T-helper 2 cell treated with Interferon-gamma antibody and Interleukin-4, amounts not matched to agents 5 μg/mL and 100 μg/mL, for 36 hours (primary cell): ENCODE measurements around the gene TAS2R60.
"Not testable (repeated sequence)": the region's sequence is repeated elsewhere in the genome, so short reads cannot be mapped to it uniquely, and the experiment has no call there.

Experiments
- DNase-seq: peaks from one replicate; pipeline ENCODE4 v3.0.0; 2021; ENCODE audit warnings: low spot score
- H3K27ac Mint-ChIP-seq: one replicate; pipeline ENCODE4 v1.8.0; 2021; ENCODE audit warnings: mild to moderate bottlenecking, mixed read lengths
- H3K27me3 Mint-ChIP-seq: one replicate; pipeline ENCODE4 v1.8.0; 2021; ENCODE audit warnings: low read depth, mixed read lengths
- H3K36me3 Mint-ChIP-seq: one replicate; pipeline ENCODE4 v1.8.0; 2021; ENCODE audit warnings: low read depth, mixed read lengths
- H3K4me1 Mint-ChIP-seq: one replicate; pipeline ENCODE4 v1.8.0; 2021; ENCODE audit warnings: low read depth, mixed read lengths
- H3K4me3 Mint-ChIP-seq: one replicate; pipeline ENCODE4 v1.8.0; 2022; ENCODE audit warnings: mild to moderate bottlenecking, moderate library complexity, mixed read lengths
- H3K9me3 Mint-ChIP-seq: one replicate; pipeline ENCODE4 v1.8.0; 2021; ENCODE audit warnings: mixed read lengths

The TAS2R60 gene, protein sequence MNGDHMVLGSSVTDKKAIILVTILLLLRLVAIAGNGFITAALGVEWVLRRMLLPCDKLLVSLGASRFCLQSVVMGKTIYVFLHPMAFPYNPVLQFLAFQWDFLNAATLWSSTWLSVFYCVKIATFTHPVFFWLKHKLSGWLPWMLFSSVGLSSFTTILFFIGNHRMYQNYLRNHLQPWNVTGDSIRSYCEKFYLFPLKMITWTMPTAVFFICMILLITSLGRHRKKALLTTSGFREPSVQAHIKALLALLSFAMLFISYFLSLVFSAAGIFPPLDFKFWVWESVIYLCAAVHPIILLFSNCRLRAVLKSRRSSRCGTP

DNA sequence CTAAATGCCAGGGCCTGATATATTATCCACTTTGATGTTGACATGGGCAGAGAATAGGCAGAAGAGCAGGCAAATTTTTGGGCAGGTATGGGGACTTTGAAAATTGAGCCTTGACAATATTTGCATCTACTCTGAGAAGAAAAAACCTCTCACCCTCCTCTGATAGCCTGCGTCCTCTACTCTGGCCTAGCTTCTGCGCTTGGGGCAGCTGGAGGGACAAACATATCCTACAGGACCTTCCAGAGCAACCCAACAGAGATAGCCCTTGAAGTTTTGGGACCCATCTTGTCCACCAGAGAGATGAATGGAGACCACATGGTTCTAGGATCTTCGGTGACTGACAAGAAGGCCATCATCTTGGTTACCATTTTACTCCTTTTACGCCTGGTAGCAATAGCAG lies at the start of gene TAS2R60:
TSS of gene TAS2R60 (plus strand) at position 301 of the 400 bp plus-strand sequence. CDS start at position 301, 0 bp downstream.
- Mint-ChIP-seq H3K4me3 (no peak within 1 kb of the TSS), H3K9me3 (no peaks in the 10 kb centered on the region), H3K27me3 (peaks cover 4% of the 10 kb centered on the region), H3K4me1 (no peaks in the 10 kb centered on the region), H3K36me3 (no peaks in the 10 kb centered on the region), H3K27ac (no peak within 1 kb of the TSS)
- DNase-seq = no peak

DNA sequence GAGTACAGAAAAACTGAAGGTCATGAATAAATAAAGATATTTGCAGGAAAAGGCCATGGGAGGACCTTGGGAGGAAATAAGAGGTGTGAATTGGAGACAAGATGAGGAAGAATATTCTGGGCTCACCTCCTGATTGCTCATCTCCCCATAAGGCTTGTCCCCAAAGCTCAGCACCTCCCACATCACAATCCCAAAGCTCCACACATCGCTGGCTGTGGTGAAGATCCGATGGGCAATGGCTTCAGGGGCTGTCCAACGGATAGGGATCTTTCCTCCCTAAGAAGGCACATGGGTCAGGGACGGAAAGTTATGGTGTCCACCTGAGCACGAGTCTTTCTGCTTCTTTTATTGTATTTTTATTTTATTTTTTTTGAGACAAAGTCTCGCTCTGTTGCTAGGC lies 49.2 kb upstream of the TAS2R60 start:
- no peaks in the 10 kb centered on the region for H3K27me3 Mint-ChIP-seq
- H3K4me3 Mint-ChIP-seq = no peak overlapping the region
- H3K9me3 Mint-ChIP-seq = no peaks in the 10 kb centered on the region
- peaks cover 11% of the 10 kb centered on the region for H3K4me1 Mint-ChIP-seq
- DNase-seq = no peak
- no peak overlapping the region for H3K27ac Mint-ChIP-seq
- H3K36me3 Mint-ChIP-seq = peaks cover 28% of the 10 kb centered on the region

DNA sequence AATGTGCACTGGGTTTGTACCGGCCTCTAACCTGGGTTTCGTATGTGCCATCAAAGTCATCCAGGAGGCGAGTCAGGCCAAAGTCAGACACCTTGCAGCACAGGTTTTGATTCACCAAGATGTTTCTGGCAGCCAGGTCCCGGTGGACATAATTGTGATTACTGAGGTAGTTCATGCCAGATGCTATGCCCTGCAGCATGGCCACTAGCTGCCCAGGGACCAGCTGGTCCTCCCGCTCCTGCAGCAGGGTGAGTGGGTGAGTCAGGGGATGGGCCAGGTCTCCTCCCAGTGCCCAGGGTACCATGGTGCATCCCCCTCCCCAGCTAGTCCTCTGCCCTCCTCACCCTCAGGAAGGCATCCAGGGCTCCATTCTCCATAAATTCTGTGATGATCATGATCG lies 48.5 kb upstream of the TAS2R60 start:
- no peak overlapping the region for H3K27ac Mint-ChIP-seq
- H3K9me3 Mint-ChIP-seq = no peaks in the 10 kb centered on the region
- DNase-seq = no peak
- no peaks in the 10 kb centered on the region for H3K27me3 Mint-ChIP-seq
- no peak overlapping the region for H3K4me3 Mint-ChIP-seq
- H3K36me3 Mint-ChIP-seq = peaks cover 21% of the 10 kb centered on the region
- H3K4me1 Mint-ChIP-seq = peaks cover 7% of the 10 kb centered on the region

DNA sequence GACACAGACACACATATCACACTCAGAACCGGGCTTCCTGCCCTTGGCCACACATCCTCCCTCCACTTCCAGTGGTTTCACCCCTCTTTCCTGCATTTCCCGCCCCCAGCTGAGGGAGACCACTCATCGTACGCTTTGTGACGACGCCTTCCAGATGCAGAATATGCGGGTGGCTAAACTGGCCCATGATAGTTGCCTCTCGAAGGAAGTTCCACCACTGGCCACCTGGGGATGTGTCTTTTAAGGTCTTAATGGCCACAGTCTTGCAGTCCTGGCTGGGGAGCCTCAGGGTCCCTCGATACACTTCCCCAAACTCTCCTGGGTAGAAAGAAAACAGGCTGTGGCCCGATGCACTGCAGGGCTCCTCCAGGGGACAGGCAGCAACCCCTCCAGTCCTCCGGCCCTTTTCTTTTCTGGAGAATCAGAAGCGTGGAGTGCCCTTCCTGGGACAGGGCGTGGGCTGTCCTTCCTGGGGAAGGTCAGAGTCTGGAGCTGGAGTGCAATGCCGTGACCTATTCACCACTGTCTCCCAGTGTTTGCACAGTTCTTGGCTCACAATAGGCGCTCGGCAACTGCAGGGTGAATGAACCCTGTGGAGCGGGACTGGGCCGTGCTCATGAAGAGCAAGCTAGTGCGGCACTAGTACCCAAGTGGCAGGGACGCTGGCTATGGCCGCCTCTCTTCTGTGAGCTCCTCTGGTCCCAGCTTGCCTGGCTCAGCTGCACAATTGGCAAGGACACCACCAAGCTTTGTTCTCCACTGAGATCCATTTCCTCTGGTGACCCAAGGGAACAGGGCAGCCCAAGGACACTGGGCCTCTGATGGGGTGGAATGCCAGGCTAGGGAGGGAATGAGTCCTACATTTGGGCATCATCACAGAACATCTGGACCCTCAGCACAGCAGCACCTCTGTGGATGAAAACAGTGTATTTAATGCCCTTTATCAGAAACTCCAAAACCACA lies 47.8 kb upstream of the TAS2R60 start:
- Mint-ChIP-seq H3K36me3 (peaks cover 14% of the 10 kb centered on the region), H3K9me3 (no peaks in the 10 kb centered on the region), H3K4me1 (peaks cover 2% of the 10 kb centered on the region), H3K4me3 (no peak overlapping the region), H3K27ac (no peak overlapping the region), H3K27me3 (no peaks in the 10 kb centered on the region)
- no peak for DNase-seq

DNA sequence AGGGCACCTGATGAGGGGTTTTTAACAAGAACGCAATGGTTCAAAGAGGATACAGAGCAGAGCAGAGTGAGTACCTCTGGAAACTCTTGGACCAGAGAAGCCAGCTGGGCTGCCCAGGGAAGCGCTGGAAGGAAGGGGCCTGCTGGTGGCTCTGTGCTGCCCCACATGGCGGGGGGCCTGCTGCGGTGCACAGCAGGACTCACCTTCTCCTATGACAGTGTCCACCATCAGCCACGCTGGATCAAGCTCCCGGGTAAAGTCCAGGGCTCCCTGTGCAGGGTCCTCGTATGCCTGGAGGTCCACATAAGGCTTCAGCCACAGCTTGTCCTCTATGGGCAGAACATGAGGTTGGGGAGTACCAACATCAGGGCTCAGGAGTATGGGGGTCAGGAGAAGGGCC lies 47.1 kb upstream of the TAS2R60 start:
- no peaks in the 10 kb centered on the region for H3K27me3 Mint-ChIP-seq
- H3K27ac Mint-ChIP-seq = no peak overlapping the region
- no peak overlapping the region for H3K4me3 Mint-ChIP-seq
- no peaks in the 10 kb centered on the region for H3K9me3 Mint-ChIP-seq
- H3K36me3 Mint-ChIP-seq = peaks cover 10% of the 10 kb centered on the region
- no peak for DNase-seq
- H3K4me1 Mint-ChIP-seq = peaks cover 2% of the 10 kb centered on the region

DNA sequence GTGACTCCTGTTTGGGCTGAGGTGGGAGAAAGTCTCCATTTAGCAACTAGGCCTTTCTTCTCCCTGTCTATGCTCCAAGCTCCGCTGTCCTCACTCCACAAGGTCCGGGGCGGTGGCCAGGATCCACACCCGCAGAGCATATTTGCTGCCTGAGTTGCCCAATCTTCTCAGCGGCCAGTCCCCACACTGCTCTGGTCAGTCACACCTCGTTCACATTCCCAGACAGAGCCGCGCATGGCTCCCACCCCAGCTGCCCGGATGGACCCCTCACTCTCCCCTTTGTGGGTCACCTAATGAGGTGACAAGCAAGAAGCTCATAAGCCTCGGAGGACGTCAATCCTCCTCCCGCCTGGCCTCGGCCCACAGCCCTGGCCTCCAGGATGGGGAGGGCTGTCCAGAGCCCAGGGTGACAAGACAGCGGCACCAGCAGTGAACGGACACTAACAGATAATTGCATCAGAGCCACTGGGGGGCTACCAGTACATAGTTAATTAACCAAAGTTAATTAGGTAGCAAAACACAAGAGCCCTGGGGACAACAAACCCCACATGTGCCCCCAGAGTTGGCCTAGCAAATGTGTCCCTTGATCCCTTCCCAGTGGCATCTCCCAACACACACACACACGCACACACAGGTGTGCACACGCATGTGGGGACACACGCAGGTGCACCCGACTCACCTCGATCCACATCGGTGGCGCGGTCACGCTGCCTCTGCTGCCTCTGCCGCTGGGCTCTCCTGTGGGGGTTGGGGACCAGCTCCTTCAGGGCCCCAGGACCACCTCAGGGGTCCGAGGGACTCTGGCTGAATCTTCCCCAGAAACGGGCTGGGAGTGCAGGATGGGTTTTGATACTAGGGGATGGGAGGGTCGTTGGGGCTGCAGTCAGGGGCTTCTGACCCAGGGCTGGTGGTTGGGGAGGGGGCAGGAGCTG lies 46.4 kb upstream of the TAS2R60 start:
- Mint-ChIP-seq H3K4me3 (no peak overlapping the region), H3K9me3 (no peaks in the 10 kb centered on the region), H3K36me3 (peaks cover 10% of the 10 kb centered on the region), H3K4me1 (peaks cover 2% of the 10 kb centered on the region), H3K27me3 (no peaks in the 10 kb centered on the region), H3K27ac (no peak overlapping the region)
- DNase-seq = no peak

DNA sequence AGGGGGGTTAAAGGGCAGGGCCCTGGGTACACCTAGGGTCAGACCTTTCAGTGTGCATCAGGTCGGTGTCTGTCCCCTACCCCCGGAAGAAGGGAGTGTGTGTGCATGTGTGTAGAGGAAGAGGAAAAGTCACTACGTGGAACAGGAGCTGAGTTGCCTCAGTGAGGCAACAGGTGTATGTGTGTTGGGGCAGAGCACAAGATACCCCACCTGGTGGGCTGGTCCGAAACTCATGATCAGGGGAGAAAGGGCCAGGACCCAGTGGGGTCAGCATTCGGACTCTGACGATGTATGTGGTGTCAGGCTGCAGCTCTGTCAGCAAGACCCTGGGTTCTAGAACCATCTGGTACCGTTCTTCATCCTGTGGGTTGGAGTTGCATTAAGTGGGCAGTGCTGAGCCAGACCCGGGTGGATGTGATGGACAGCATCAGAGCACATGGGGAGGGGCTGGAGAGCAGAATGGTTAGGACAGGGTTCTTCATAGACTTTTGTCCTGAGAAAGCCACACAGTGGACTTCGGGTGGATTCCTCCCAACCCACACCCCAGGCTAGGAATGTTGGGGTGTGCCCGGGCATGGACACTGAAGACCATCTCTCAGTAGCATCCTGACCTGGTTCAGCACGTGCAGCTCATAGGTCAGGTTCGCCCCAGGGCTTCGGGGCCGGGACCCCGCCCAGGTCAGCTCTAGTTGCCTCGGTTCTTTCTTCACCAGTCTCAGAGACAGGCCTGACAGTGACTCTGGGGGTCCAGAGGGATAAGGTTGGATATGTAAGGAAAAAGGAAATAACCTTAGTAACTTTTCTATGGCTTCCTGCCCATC lies 45.3 kb upstream of the TAS2R60 start:
- Mint-ChIP-seq H3K4me3 (no peak overlapping the region), H3K9me3 (no peaks in the 10 kb centered on the region)

DNA sequence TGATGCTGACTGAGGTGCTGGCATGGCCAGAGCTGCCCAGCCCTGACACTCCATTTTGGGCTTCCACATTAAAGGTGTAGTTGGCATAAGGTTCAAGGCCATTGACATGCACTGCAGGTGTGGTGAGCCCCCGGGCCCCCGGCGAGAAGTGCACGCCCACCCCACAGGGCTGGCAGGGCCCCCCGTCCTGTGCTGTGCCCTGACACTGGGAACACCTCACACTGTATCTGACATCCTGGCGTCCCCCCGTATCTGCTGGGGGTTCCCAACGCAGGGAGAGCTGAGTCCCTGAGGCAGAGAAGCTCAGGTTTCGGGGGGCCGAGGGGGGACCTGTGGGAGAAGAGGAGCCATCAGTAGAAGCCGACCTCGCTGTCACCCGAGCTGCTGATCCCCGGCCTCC lies 44.6 kb upstream of the TAS2R60 start:
- no peaks in the 10 kb centered on the region for H3K9me3 Mint-ChIP-seq
- no peak overlapping the region for H3K4me3 Mint-ChIP-seq
- DNase-seq = no peak
- H3K4me1 Mint-ChIP-seq = peaks cover 2% of the 10 kb centered on the region
- H3K27ac Mint-ChIP-seq = no peak overlapping the region
- H3K36me3 Mint-ChIP-seq = no peaks in the 10 kb centered on the region
- H3K27me3 Mint-ChIP-seq = peaks cover 3% of the 10 kb centered on the region

More for the DNA sequence above, 45.3 kb upstream of the TAS2R60 start:
- no peaks in the 10 kb centered on the region for H3K27me3 Mint-ChIP-seq
- H3K4me1 Mint-ChIP-seq = peaks cover 2% of the 10 kb centered on the region
- no peak overlapping the region for H3K27ac Mint-ChIP-seq
- peaks cover 3% of the 10 kb centered on the region for H3K36me3 Mint-ChIP-seq
- no peak for DNase-seq

DNA sequence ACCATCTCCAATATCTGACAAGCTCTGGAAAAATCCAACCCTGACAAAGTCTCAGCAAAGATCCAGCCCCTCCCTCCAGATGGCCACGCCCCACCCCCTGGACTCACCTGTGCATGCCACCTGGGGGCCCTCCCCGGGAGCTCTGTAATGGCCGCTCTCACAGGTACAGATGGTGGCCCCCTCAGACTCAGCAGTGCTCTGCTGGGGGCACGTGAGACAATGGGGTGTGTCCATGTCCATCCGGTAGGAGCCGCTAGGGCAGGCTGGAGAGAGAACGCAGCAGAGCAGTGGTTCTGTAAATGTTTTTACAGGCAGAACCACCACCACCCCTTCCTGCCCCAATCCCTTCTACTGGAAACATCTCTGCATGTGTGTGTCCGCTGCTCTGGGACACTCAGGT lies 44.1 kb upstream of the TAS2R60 start:
- no peak for DNase-seq
- no peaks in the 10 kb centered on the region for H3K36me3 Mint-ChIP-seq
- H3K4me1 Mint-ChIP-seq = peaks cover 2% of the 10 kb centered on the region
- no peaks in the 10 kb centered on the region for H3K9me3 Mint-ChIP-seq
- no peak overlapping the region for H3K4me3 Mint-ChIP-seq
- peaks cover 3% of the 10 kb centered on the region for H3K27me3 Mint-ChIP-seq
- H3K27ac Mint-ChIP-seq = no peak overlapping the region

DNA sequence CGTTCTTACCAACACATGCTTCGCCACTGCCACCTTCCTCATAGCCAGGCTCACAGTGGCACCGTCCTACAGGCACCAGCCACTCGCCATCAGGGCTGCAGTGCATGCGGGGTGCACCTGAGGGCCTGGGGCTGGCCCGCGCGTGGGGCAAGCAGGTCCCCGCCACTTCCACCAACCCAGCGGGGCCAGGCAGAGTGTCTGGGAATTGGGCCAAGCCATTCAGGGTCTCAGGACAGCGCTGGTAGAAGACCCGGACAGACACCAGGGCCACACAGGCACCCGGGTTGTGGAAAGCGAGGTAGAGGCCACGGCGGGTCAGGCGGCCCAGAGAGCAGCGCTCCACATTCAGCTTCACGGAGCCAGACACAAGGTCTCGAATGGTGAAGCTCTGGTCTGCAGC lies 43.6 kb upstream of the TAS2R60 start:
- Mint-ChIP-seq H3K27ac (no peak overlapping the region), H3K36me3 (no peaks in the 10 kb centered on the region), H3K9me3 (no peaks in the 10 kb centered on the region), H3K27me3 (peaks cover 5% of the 10 kb centered on the region), H3K4me1 (peaks cover 2% of the 10 kb centered on the region), H3K4me3 (no peak overlapping the region)
- no peak for DNase-seq

DNA sequence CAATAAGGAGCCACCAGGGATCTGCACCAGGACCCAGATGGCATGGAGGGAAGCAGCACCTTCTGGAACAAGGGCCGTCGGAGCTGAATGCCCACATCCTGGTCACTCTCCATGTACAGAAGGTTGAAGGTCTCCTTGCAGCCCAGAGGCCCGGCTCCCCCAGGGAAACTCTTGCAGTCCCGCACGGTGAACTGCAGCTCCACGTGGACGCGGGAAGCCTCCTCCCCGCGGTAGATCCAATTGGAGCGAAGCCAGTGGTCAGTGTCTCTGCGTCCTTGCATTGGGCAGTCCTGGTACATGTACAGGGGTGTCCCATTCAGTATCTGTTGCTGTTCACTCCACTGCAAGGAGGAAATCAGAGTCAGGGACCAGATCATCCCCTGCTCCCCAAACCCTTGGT lies 42.0 kb upstream of the TAS2R60 start:
- H3K9me3 Mint-ChIP-seq = no peaks in the 10 kb centered on the region
- no peak overlapping the region for H3K4me3 Mint-ChIP-seq
- no peak overlapping the region for H3K27ac Mint-ChIP-seq
- no peaks in the 10 kb centered on the region for H3K4me1 Mint-ChIP-seq
- DNase-seq = no peak
- H3K36me3 Mint-ChIP-seq = no peaks in the 10 kb centered on the region
- H3K27me3 Mint-ChIP-seq = peaks cover 8% of the 10 kb centered on the region

DNA sequence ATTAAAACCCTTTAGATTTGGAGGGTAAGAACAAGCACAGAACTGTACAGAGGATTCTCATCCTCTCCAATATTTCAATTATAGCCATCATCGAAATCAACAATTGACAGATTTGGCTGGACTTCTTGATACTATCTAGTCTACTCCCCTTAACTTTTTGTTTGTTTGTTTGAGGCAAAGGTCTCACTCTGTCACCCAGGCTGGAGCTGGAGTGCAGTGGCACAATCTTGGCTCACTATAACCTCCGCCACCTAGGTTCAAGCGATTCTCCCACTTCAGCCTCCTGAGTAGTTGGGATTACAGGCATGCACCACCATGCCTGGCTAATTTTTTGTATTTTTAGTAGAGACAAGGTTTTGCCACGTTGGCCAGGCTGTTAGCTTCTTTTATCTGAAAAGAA lies 41.0 kb upstream of the TAS2R60 start:
- H3K27me3 Mint-ChIP-seq = peaks cover 14% of the 10 kb centered on the region
- H3K36me3 Mint-ChIP-seq, H3K9me3 Mint-ChIP-seq, H3K4me1 Mint-ChIP-seq, DNase-seq, H3K27ac Mint-ChIP-seq, H3K4me3 Mint-ChIP-seq: not testable (repeated sequence)
